ENCODE data around the gene SMIM9.
"Not testable (repeated sequence)": the region's sequence is repeated elsewhere in the genome, so short reads cannot be mapped to it uniquely, and the experiment has no call there.

SMIM9 gene

DNA sequence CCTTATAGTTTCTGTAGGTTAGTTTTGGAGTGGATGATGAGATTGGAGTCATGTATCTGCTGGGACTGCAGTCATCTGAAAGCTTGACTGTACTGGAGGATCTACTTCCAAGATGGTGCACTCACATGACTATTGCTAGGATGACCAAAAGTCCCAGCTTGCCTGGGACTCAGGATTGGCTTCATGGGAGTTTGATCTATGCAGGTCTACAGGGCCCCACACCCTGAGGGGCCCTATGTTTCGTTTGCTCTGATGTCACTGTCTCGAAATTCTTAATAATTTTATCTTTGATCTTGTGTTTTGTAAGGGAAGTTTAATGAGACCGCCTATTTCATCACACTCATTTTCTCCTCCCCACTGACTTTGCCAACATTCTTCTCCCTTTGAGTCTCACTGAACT is at the start of gene SMIM9:
Gene SMIM9 (minus strand): TSS at position 101 of the 400 bp plus-strand sequence. CDS start 3,806 bp downstream, outside the sequence.
- no peak for DNase-seq

DNA sequence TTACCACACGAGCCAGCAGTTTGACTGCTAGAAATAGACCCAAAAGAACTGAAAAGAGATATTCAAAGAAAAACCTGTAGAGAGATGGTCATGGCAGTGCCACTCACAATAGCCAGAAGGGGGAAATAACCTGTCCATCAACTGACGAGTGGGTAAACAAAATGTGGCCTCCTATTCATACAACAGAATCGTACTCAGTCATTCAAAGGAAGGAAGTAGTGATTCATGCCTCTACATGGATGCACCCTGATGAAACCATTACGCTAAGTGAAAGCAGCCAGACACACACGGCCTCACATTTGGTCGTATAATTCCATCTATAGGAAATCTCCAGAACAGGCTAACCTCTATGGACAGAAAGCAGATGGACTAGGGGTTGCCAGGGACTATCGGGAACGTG is 49.6 kb upstream of the SMIM9 start:
- not testable (repeated sequence) for DNase-seq

DNA sequence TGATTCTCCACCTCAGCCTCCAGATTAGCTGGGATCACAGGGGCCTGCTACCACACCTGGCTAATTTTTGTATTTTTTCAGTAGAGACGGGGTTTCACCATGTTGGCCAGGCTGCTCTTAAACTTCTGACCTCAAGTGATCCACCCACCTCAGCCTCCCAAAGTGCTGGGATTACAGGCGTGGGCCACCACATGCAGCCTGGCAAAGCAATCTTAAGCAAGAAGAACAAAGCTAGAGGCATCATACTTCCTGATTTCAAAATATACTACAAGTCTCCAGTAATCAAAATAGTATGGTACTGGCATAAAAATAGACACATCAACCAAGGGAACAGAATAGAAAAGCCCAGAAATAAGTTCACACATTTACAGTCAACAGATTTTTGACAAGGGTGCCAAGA is 38.9 kb upstream of the SMIM9 start:
- DNase-seq, result no peak

DNA sequence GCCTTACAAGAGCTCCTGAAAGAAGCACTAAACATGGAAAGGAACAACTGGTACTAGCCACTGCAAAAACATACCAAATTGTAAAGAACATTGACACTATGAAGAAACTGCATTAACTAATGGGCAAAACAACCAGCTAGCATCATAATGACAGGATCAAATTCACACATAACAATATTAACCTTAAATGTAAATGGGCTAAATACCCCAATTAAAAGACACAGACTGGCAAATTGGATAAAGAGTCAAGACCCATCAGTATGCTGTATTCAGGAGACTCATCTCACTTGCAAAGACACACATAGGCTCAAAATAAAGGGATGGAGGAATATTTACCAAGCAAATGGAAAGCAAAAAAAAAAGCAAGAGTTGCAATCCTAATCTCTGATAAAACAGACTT is 34.1 kb upstream of the SMIM9 start:
- DNase-seq, result not testable (repeated sequence)

DNA sequence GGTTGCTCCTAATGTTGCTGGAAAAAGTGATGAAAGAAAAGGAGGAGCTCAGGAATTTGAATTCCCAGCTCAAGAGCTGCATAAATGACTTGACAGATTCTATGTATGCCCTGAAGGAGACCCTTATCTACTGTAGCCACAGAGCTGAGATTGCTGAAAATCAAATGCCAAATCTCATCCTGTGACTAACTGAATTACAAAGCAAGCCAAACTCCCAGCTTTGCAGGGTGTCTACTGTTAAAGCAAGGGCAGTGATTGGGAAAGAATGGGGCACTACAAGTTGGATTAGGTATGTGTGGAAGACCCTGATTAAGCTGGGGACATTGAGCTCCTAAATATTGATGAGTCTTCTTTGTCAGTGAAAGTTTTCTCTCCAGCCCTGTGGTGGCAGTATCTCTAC is 20.8 kb upstream of the SMIM9 start:
- no peak for DNase-seq

DNA sequence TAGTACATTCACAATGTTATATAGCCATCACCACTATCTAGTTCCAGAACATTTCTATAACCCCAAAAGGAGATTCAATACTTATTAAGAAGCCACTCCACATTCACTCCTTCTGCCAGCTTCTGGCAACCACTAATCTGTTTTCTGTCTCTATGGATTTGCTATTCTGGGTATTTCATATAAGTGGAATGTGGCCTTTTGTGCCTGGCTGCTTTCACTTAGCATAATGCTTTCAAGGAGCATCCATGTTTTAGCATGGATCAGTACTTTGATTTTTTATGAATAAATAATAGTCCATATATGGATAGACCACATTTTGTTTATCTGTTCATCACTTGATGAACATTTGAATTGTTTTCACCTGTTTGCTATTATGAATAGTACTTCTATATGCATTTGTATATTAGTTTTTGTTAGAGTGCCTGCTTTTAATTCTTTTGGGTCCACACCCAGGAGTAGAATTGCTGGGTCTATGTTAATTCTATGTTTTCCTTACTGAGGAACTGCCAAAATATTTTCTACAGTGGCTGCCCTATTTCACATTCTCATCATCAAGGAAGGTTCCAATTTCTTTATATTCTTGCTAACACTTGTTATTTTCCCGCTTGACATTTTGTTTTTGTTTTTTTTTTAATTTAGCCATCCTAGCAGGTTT is 16.6 kb upstream of the SMIM9 start:
- no peak for DNase-seq

DNA sequence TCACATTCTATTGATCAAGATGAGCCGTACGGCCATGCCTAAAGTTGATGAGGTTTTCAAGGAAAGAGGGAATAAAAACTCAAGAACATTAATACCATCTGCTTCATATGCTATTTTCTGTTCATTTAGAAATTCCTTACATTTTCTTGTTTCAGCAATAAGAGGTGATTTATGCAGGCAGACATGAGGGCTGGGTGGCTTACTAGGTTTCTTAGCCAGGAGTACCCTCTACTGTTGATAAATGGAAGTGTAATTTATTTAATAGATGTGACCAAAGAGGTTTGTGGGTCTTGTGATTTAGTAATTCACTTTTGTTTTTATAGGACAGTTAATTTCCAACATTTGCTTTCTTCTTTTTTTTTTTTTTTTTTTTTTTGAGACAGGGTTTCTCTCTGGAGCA is 6.4 kb upstream of the SMIM9 start:
- DNase-seq, result no peak

DNA sequence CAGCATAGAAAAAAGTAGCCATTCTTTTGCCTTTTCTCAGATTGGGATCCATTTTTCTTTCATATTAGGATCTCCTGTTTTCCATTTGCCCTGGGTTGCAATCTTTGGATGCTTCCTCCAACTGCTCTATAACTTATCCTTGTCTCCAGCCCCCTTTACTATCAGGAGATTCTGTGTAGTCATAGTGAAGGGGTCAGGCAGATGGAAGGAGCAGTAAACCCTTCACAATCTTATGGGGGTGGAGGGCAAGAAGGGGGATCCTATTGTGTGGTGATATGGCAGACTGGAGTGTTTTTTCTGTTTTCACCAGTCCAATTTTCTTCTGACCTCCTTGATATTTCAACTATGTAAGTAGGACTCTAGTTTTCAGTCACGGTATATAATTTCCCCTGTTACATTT is 1.7 kb upstream of the SMIM9 start:
- no peak for DNase-seq

DNA sequence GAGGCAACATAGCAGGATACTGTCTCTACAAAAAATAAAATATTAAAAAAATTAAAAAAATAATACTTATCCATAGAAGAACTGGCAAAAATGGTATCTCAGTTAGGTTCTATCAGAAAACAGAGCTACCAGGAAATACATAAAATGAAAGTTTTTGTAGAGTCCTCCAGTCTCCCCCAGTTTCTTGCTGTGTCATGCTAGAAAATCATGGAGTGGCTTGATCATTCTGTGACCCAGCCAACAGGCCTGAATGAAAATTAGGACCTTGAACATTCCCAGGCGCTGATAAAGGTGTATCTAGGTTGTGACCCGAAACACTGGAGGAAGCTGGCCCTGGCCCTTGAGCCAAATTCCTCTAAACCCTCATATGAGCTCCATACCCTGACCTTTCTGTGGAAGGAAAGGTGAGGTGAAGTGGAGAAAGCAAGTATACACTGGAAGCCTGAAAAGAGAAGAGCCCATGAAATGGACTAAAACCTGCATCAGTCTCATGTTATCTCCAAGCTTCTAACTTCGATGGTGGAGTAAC is 652 bp downstream of the SMIM9 start:
- DNase-seq, result no peak

DNA sequence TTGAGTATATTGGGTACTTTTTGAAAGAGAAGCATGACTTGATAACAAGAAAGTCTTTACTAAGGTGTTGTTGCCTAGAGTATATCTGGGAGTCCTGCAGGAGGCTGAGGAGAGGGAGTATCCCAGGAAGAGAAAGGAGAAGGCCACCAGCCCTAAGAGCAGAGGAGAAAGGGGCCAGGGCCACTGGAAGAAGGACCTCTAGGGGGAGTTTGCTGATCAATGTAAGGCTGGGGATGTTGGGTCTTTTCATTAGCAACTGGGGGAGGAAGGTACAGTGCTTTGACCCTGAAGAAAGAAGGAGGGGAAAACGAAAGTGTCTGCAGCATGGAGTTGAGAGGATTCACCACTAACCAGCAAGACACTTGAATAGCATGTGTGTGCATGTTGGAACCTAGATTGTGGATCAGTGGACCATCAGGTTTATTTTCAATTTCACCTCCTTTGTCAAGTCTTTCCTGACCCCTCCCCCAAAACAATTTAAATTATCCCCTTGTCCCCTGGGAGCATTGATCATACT is 4.5 kb downstream of the SMIM9 start:
- no peak for DNase-seq

DNA sequence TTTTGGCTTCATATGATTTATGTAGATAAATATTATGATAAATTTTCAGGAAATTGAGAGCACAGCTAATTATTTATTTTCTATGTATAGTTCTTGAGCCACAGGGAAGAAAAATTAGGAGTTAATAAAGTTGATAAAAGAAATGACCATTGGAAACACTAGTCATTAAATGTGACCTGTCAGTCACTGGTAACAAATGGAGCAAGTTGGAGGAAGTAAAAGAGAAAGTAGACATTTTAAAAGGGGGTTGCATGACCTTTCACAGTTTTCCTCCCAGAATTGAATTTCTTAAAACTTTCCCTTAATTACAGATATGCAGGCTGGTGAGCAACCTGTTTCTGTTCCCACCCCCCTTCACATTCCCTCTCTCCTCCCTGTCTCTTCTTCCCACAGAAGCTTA is 5.3 kb downstream of the SMIM9 start:
- DNase-seq, result no peak

DNA sequence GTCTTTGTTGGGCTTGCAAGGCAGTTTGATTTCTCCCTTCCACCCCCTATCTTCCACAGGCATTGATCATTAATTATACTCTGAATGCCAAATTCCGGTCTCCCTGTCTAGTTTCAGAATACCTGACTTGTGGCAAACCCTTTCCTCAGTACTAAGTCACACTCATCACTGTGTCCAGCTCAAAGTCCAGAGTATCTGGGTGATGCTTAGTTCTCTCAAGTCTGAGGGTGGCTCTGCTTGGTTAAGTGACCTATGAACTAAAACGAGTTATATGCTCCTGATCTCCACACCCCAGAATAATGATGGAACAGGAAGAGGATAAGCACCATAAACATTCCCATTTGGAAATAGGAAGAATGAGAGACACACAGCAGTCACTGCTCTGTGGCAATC is 6.5 kb downstream of the SMIM9 start:
- no peak for DNase-seq

DNA sequence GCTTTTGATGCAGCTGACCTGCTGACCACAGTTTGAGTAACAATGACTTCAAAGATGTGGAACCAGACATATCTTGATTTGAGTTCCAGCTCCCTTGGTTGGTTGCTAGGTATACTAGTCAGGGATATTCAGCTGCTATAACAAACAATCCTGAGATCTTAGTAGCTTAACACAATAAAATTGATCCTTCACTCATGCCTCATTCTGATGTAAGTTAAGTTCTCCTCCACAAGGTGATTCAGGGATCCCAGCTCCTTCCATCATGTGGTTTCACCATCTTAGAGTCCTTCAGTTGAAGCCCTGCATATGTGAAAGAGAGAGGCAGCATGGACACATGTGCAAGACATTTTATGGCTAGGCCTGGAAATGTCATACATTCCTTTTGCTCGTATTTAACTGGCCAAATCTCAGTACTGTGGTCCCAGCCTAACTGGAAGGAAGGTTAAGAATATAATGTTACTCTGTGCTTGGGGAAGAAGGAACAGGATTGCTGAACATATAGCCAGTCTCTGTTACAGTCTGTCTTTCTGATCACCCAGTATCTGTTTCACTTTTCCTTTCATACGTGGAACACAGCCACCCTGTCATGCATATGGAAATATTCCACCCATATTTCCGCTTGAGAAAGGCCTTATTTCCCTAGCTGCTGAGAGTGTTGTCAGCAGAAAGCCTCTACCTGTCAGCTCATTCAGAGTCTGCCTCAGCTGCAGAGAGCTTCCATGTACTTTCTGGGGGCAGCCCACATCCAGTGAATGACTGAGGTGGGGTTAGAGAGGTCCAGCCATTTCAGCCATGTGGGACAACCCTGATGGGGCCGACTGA is 7.1 kb downstream of the SMIM9 start:
- no peak for DNase-seq

DNA sequence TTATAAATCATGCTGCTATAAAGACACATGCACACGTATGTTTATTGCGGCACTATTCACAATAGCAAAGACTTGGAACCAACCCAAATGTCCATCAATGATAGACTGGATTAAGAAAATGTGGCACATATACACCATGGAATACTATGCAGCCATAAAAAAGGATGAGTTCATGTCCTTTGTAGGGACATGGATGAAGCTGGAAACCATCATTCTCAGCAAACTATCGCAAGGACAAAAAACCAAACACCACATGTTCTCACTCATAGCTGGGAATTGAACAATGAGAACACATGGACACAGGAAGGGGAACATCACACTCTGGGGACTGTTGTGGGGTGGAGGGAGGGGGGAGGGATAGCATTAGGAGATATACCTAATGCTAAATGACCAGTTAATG is 8.9 kb downstream of the SMIM9 start:
- DNase-seq, result not testable (repeated sequence)

DNA sequence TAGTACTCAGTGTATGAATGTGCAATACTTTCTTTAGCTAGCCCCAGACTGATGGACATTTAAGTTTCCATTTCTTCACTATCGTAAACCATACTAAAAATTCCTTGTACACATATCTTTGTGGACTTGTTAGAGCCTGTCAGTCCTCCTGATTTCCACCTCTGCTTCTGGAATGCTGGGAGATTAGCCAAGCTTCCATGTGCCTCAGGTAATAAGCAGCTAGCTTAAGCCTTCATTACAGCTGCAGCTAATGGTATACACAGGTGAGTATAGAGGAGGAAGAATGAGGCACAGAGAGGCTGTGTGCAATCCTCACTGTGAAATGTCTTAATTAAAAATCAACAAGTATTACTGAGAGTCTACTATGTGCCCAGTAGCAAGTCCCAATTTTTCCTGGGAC is 9.8 kb downstream of the SMIM9 start:
- DNase-seq, result no peak

DNA sequence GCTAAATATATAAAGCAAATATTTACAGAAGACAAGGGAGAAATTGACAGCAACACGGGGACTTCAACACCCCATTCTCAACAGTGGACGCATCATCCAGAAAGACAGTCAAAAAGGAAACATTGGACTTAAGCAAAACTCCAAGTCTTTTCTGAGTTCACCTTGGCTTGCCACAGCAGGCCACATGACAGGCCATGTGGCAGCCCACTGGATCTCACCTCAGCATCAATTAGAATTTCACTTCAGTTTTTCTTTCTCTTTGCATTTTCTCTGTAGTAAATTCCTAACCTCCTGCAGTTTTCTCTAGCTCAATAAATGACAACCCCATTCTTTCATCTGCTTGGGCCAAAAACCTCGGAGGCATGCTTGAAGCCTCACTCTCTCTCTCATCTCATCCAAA is 12.4 kb downstream of the SMIM9 start:
- no peak for DNase-seq

DNA sequence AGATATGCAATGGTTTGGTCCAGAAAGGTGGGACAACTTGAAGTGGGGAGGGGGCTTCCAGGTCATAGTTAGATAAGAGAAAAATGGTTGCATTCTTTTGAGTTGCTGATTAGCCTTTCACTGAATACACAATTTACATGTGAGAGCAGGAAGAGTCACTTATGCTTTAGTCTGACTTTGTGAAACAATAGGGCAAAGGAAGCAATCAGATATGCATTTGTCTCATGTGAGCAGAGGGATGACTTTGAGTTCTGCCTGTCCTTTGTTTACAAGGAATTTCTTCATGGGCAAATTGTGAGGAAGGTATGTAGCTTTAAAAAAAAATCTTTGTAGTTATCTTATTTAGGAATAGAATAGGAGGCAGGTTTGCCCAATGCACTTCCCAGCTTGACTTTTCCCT is 12.9 kb downstream of the SMIM9 start:
- DNase-seq, result no peak

DNA sequence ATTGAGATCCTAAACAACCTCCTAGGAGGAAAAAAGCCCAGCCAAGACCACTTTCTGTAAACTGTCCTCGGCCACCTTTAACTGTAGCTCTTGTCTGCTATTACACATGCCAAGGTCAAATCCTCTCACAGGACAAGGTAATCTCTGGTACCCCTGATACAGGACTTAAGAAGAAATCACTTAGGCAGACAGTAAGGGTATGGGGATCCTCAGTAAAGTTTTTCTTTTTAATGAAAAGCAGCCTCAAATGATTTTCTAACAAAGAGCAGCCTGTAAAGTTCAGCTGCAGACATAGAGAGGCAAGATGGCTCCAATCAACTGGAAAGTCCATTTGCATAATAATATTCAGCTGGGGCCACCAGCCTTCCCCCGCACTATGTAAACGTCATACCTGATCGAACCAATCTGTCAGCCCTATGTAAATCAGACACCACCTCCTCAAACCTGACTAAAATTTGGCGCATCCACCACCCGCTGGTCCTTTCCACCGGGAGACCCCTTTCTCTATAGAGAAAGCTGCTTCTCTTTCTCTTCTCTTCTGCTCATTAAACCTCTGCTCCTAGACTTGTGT is 14.6 kb downstream of the SMIM9 start:
- DNase-seq, result no peak

DNA sequence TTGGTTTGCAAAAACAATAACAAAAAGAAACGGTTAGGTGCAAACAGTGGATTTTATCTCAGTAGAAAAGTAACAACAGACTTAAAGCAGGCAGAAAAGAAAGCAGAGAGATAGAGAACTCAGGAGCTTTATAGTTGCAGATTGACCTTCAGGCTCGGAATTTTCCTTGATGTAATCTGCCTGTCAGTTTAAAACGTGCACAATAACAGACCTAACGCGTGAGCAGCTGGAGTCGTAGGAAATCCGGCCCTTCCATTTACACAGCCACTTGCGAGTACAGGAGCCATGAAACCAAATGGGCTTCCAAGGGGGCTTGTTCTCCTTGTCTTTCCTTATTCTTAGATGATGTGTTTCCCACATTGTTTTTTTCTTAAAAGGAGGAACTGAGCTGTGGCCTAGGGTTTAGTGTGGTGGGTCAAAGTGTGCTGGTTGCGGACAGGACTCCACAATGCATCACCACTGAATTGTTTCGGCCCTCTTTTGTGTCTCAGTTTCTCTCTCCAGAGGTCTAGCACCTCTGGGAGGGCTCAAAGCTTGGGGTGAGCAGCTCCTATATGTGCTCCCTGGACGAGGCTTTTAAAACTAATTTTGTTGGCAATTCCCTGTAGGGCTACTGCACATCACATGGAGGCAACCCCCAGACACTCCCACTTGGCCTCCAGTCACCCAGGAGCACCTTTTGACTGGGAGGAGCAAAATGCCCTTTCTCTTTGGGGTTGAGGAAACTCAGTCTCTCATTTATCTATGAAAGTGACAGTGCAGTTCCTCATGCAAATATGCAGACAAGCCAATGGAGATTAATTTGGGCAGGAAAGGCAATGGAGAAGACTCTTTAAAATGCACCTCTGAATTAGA is 15.3 kb downstream of the SMIM9 start:
- no peak for DNase-seq

DNA sequence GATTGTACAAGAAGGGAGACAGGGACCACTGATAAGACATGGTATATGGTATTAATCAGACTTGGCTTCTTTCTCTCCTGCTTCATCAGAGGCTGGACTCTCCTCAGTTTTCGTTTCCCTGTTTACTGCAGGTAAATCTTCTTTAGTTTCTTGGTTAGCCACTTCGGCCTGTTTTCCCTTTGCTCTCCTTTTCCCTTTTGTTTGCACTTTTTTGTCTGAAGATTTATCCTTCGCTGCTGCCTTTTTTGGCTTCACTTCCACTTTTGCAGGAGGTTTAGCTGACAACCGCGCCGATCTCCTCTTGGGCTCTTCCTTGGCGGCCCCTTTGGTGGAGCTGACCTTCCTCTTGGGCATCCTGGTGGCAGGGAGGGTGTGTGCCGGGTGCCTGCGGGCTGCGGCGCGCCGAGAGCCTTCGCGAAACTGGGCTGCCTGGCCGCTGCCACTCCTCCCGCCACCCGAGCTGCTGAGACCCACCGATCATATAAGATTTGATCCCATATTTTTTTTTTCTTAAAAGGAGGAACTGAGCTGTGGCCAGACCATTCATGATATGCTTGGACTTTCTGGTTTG is 17.3 kb downstream of the SMIM9 start:
- not testable (repeated sequence) for DNase-seq

DNA sequence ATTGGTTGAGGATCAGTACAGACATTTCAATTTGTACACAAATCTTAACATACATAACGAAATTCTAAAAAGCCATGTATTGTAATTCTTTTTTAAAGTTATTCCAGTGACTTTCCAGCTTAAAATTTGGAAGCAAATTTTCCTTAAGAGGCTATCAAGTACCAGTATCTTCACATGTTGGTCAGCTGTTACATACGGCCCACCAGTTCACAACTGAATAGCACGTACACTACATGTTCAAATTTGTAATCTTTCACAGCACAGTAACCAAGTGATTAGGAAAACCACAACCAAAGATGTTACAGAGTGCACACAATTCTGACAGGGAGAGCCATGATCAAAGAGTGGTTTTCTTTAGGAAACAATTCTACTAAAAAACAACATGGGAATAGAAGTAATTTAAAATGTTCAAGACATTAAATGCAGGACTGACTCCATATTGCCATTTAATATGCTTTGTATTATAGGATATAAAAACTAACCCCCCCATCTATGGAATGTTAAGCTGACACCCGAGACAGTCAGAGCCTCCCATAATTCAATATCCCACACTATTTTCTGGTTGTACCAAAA is 18.1 kb downstream of the SMIM9 start:
- DNase-seq, result not testable (repeated sequence)

DNA sequence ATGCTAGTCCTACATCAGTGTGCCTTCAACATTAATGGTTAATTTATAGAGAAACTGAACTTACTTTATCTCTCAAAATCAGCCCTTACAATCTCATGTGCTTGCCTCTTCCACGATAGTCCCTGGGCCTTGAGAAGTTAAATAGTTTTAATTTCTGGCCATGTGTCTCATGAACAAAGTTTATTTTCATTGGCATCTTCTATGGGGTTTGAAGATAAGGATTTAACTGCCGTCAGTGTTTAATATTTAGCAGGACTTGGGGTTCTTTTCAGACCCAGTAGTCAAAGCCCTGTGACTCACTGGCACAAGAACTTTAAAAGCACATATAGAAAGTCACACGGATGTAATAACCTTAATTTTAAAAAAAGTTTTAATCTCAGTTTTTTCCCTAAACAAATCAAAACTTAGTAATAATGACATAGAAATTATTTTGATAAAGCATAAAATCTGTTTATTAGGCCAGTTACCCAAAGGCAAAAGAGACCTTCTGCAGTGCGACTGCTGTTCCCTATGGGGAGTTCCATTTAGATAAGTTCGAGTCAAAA is 19.1 kb downstream of the SMIM9 start:
- no peak for DNase-seq
